ENCODE measurements around the gene PTPRK. TPM values are rescaled to one million over a fixed set of nuclear protein-coding genes. Genes with fewer than 3 reads are reported as not detected.

The PTPRK gene
- polyA plus RNA-seq, 1 donor (not counting 4 experiments of a cell fraction or from before 2014, with no cell fraction given), result 52.7 TPM

DNA sequence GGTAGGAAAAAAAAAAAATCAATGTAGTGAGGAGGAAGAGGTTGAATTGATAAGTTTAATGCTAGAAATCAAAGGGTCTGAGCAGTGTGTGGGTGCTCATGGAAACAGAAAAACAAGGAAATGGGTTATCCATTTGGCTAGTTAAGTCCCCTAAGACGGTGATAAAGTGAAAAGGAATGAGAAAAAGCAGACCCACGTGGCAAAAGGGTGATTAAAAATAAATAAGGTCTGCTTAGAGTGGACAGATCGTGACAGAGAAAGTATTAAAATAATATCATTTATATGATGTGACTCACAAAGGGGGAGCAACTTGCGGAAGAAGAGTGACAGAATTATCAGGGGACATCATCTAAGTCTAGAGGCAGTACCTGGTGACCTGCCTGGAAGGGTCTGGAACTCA is 367.8 kb downstream of the PTPRK start:
- Histone ChIP-seq H3K4me3 (ENCODE audit: control insufficient read depth in 2 of 3, extremely low read depth in 1 of 3, insufficient read depth in 2 of 3, low read depth in 1 of 3, low read length in 3 of 3) (no peak overlapping the region), H3K79me2 (ENCODE audit: control insufficient read depth, insufficient read depth, low read length) (no peaks in the 10 kb centered on the region), H3K27me3 (ENCODE audit: control insufficient read depth, extremely low read depth, insufficient read depth, low read length) (no peaks in the 10 kb centered on the region), H3K4me2 (ENCODE audit: control insufficient read depth, extremely low read depth, insufficient read depth, low read depth, low read length) (no peak overlapping the region), H3K36me3 (ENCODE audit: control insufficient read depth in 2 of 2, extremely low read depth in 1 of 2, insufficient read depth in 2 of 2, low read length in 2 of 2) (peaks cover 0 to 3% of the 10 kb centered on the region in 2 experiments), H2AFZ (ENCODE audit: control insufficient read depth, low read length) (no peak overlapping the region), H3K9me3 (ENCODE audit: control insufficient read depth, low read depth, low read length) (no peaks in the 10 kb centered on the region), H3K27ac (ENCODE audit: control insufficient read depth, insufficient read depth, low read length) (no peak overlapping the region), H3K4me1 (ENCODE audit: control insufficient read depth, extremely low read depth, insufficient read depth, low read length) (no peaks in the 10 kb centered on the region), H4K20me1 (ENCODE audit: control insufficient read depth, extremely low read depth, insufficient read depth, low read length) (no peaks in the 10 kb centered on the region), H3K9ac (ENCODE audit: control insufficient read depth, extremely low read depth, insufficient read depth, low read length) (no peak overlapping the region), H3K9me1 (ENCODE audit: control insufficient read depth, extremely low read depth, insufficient read depth, low read length) (no peaks in the 10 kb centered on the region)
- TF ChIP-seq, protein P1, sequence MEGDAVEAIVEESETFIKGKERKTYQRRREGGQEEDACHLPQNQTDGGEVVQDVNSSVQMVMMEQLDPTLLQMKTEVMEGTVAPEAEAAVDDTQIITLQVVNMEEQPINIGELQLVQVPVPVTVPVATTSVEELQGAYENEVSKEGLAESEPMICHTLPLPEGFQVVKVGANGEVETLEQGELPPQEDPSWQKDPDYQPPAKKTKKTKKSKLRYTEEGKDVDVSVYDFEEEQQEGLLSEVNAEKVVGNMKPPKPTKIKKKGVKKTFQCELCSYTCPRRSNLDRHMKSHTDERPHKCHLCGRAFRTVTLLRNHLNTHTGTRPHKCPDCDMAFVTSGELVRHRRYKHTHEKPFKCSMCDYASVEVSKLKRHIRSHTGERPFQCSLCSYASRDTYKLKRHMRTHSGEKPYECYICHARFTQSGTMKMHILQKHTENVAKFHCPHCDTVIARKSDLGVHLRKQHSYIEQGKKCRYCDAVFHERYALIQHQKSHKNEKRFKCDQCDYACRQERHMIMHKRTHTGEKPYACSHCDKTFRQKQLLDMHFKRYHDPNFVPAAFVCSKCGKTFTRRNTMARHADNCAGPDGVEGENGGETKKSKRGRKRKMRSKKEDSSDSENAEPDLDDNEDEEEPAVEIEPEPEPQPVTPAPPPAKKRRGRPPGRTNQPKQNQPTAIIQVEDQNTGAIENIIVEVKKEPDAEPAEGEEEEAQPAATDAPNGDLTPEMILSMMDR (optimal IDR thresholded peaks at IDR 0.05 in 1 of 3, IDR thresholded peaks at IDR 0.05 in 1 of 3, conservative IDR thresholded peaks at IDR 0.05 in 1 of 3; ENCODE audit: extremely low read depth in 1 of 3, insufficient read depth in 2 of 3, low read length in 3 of 3), result no peak
- TF ChIP-seq EZH2 (IDR thresholded peaks at IDR 0.05; ENCODE audit: low read length), result no peak
- FAIRE-seq, result no peak
- no peak for DNase-seq (ENCODE audit: low read depth, low spot score)
- dilution Hi-C loops (cut with MboI; ENCODE audit: extremely low pct_ligation_motif_present, low sequenced_read_pairs), result no loop called here

DNA sequence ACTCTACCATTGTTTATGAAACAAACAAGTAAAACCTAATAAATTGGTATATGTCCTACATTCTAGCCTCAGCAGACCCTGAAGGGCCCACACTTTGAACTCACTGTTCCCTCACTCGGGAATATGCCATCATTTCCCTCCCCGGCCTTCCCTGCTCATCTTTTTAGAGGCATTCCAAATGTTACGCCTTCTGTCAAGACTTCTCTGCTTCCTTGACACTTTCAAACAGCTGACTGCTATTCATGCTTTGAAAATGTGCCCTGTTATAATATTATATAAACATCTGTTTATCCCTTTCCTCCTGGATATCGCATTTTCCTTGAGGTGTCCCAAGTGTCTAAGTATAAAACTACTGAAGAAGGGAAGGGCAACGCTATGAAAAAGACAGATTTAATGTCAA is 370.0 kb downstream of the PTPRK start:
- no peaks in the 10 kb centered on the region for H4K20me1 ChIP-seq (ENCODE audit: control insufficient read depth, extremely low read depth, insufficient read depth, low read length)
- dilution Hi-C loops (cut with MboI; ENCODE audit: extremely low pct_ligation_motif_present, low sequenced_read_pairs), result no loop called here
- H3K36me3 ChIP-seq (ENCODE audit: control insufficient read depth in 2 of 2, extremely low read depth in 1 of 2, insufficient read depth in 2 of 2, low read length in 2 of 2), result no peaks in the 10 kb centered on the region
- no peak overlapping the region for H3K4me2 ChIP-seq (ENCODE audit: control insufficient read depth, extremely low read depth, insufficient read depth, low read depth, low read length)
- no peaks in the 10 kb centered on the region for H3K4me1 ChIP-seq (ENCODE audit: control insufficient read depth, extremely low read depth, insufficient read depth, low read length)
- DNase-seq (ENCODE audit: low read depth, low spot score) (no peak), FAIRE-seq (no peak)
- H2AFZ ChIP-seq (ENCODE audit: control insufficient read depth, low read length), result no peak overlapping the region
- TF ChIP-seq, protein P1 (optimal IDR thresholded peaks at IDR 0.05 in 1 of 3, IDR thresholded peaks at IDR 0.05 in 1 of 3, conservative IDR thresholded peaks at IDR 0.05 in 1 of 3; ENCODE audit: extremely low read depth in 1 of 3, insufficient read depth in 2 of 3, low read length in 3 of 3), result no peak
- TF ChIP-seq EZH2 (IDR thresholded peaks at IDR 0.05; ENCODE audit: low read length), result no peak
- H3K9ac ChIP-seq (ENCODE audit: control insufficient read depth, extremely low read depth, insufficient read depth, low read length), result no peak overlapping the region
- no peaks in the 10 kb centered on the region for H3K9me1 ChIP-seq (ENCODE audit: control insufficient read depth, extremely low read depth, insufficient read depth, low read length)
- no peaks in the 10 kb centered on the region for H3K79me2 ChIP-seq (ENCODE audit: control insufficient read depth, insufficient read depth, low read length)
- no peak overlapping the region for H3K27ac ChIP-seq (ENCODE audit: control insufficient read depth, insufficient read depth, low read length)
- no peaks in the 10 kb centered on the region for H3K27me3 ChIP-seq (ENCODE audit: control insufficient read depth, extremely low read depth, insufficient read depth, low read length)
- no peaks in the 10 kb centered on the region for H3K9me3 ChIP-seq (ENCODE audit: control insufficient read depth, low read depth, low read length)
- no peak overlapping the region for H3K4me3 ChIP-seq (ENCODE audit: control insufficient read depth in 2 of 3, extremely low read depth in 1 of 3, insufficient read depth in 2 of 3, low read depth in 1 of 3, low read length in 3 of 3)

Measured in keratinocyte (primary cell).